ENCODE data around the gene CYFIP2. TPM values are rescaled to one million over a fixed set of nuclear protein-coding genes. Genes with fewer than 3 reads are reported as not detected.

Gene CYFIP2
- total RNA-seq (2022; extraction: Qiagen RNA extraction), result 18.4 to 22.2 TPM (median 20.0 TPM) in 5 replicates

DNA sequence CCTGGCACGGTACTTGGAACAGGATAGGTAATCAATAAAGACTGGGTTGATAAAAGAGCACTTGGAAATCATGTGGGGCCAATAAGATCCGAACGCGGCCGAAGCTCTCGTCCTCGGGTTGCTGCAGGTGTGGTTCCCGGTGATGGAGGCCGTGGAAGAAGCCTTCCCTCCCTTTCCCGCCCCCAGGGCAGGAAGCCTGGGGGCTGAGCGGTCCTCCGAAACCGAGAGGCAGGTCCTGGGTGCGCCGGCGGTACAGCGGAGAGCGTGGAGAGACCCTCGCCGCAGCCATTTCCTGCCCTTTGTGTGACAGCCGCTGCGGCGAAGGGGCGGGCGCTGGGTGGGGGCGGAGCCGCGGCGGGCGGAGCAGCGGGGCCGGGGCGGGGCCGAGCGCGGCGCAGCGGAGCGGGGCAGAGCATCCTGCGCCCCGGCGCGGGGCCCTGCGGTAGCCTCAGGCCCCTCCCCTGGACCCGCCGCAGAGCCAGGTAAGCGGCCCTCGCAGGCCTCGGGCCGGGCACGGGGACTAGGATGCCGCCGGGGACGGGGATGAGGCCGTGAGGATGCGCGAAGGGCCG, at the start of gene CYFIP2:
TSS of gene CYFIP2 (plus strand) at position 410 of the 572 bp plus-strand sequence. CDS start 19,239 bp downstream, outside the sequence.

Other genes with a start within 250 kb of the CYFIP2 start
- gene HAVCR1, start 207.0 kb upstream of the CYFIP2 start, total RNA-seq (2022; extraction: Qiagen RNA extraction), result 25.5 to 50.1 TPM (median 31.2 TPM) in 5 replicates
- 0.16 to 0.57 TPM (median 0.28 TPM) in 5 replicates for gene HAVCR2, start 157.1 kb upstream of the CYFIP2 start, total RNA-seq (2022; extraction: Qiagen RNA extraction)
- gene MED7, start 123.3 kb upstream of the CYFIP2 start, total RNA-seq (2022; extraction: Qiagen RNA extraction), result 14.1 to 21.5 TPM (median 16.8 TPM) in 5 replicates
- gene GARIN3, start 99.9 kb upstream of the CYFIP2 start, total RNA-seq (2022; extraction: Qiagen RNA extraction), result not detected in 5 replicates
- 0.06 to 0.18 TPM (median 0.12 TPM) in 4 of 5 replicates, not detected in the other for gene ITK, start 85.3 kb upstream of the CYFIP2 start, total RNA-seq (2022; extraction: Qiagen RNA extraction)
- 9.7 to 14.3 TPM (median 11.1 TPM) in 5 replicates for gene NIPAL4, start 194.1 kb downstream of the CYFIP2 start, total RNA-seq (2022; extraction: Qiagen RNA extraction)